Activated gamma-delta T cell treated with anti-CD3 and anti-CD28 coated beads, Interleukin-2, amount 50 U/mL, for 16 hours (primary cell): ENCODE data around the gene ZIC2.
"Not testable (repeated sequence)": the region's sequence is repeated elsewhere in the genome, so short reads cannot be mapped to it uniquely, and the experiment has no call there.

ENCODE experiments used
- DNase-seq: peaks from one replicate; pipeline ENCODE4 v3.0.0-alpha.2; 2020; ENCODE audit warnings: low read depth

ZIC2 gene

DNA sequence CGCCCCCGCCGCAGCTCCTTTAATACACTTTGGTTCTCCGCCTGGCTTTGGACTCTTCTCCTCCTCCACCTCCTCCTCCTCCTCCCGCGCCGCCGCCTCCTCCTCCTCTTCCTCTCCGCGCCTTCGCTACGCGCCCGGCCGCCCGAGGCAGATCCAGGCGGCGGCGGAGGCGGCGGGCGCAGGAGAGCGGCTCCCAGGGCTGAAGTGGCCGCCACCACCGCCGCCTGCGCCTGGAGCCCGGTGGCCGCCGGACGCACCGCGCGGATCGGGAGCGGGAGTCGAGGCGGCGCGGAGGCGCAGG, at the start of gene ZIC2:
ZIC2 (plus strand) TSS at position 50 of the 301 bp plus-strand sequence. CDS start 281 bp downstream, outside the sequence.
- DNase-seq: no peak

DNA sequence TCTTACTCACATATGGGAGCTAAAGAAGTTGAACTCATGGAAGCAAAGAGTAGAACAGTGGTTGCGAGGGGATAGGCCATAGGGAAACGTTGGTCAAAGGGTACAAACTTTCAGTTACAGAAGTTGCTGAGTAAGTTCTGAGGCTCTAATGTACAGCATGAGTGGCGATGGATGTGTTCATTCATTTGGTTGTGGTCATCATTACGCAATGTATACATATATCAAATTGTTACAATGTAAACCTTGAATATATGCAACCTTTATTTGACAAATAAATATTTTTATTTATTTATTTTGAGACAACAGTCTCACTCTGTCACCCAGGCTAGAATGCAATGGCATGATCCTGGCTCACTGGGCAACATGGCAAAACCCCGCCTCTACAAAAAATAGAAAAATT, 48.7 kb upstream of the ZIC2 start:
- no peak for DNase-seq

DNA sequence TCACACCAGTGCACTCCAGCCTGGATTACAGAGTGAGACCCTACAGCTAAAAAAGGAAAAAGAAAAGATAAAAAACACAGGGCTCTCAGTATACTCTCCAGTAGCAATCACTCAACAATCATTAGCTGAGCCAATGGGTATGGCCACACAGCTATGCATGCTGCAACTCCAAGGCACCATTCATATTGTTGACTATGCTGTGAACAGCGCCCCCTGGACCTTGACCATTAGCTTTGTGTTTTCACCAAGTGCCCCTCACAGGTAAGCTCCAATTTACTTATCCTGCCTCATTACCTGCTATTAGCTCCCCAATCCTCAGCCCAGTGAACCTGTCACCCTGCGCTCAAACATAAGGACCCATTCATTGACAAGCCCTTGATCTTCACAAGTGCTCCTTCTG, 45.8 kb upstream of the ZIC2 start:
- DNase-seq: no peak

DNA sequence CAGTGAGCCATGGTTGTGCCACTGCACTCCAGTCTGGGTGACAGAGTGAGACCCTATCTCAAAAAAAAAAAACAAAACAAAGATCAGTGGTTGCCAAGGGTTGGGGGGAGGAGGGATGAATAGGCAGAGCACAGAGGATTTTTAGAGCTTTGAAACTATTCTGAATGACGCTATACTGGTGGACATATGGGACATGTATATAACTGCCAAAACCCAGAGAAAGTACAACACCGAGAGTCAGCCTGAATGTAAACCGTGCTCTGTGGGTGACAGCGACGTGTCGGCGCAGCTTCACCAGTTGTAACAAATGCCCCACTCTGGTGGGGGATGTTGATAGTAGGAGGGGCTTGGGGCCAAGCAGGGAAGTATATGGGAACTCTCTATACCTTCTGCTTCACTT, 42.9 kb upstream of the ZIC2 start:
- DNase-seq: no peak

DNA sequence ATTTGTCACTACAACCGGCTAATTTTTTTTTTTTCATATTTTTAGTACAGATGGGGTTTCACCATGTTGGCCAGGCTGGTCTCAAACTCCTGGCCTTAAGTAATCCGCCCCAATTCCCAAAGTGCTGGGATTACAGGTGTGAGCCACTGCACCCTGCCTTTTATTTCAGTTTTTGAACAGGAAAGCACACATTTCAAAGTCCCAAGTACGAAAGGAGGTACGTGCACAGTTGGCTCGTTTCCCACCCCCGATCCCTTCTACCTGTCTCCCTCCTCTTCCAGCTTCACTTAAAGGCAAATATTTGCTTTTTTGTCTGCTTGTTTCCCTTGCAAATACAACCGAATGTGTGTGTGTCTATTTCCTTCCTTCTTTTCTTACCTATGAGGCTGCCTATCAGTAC, 40.5 kb upstream of the ZIC2 start:
- DNase-seq: no peak

DNA sequence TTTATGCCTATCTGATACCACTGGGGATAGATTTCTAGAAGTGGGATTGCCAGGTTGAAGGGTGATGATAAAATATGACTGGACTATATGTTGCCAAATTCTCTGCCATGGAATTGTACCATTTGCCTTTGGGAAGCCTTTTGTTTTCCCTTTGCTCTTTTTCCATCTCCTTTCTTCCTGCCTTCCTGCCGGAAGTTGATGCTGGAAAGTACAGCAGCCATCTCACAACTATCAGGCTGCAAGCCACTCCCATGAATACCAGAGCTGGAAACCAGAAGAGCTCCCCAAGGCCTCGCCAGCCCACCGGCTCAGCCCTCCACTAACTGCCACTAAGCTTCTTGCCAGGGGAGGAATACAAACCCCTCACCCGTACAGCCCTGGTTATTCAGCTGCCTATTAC, 39.7 kb upstream of the ZIC2 start:
- DNase-seq: no peak

DNA sequence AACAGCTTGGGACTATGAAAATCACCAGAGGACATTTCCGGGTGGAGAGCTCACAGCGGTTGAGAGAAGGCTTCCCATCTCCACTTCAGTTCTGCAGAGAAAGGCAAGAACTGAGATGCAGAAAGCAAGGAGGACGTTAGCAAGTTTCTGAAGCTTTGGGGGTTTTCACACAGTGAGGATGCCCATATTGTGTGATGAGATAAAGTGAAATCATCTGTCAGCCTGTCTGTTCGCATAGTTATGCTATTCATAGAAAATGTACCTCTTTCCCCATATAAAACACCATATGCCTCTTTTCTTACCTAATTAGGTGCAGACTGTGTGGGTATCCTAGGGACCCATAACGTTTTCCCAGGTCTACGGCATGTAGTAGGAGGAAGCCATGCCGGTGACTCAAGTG, 37.5 kb upstream of the ZIC2 start:
- no peak for DNase-seq

DNA sequence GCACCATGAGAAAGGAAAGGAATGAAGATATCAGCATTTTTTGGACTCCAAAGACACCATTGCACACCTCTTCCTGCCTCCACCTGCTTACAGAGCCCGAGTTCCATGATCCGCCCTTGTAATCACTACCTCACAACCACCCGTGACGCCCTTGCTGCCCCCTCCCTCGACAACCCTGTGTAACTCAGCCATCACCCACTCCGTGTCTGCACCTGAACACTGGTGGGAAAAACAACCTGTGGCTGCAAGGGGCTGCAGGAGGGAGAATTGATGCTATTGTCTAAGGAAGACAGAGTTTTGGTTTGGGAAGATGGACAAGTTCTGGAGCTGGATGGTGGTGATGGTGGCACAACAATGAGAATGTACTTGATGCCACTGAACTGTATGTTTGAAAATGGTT, 37.0 kb upstream of the ZIC2 start:
- no peak for DNase-seq

DNA sequence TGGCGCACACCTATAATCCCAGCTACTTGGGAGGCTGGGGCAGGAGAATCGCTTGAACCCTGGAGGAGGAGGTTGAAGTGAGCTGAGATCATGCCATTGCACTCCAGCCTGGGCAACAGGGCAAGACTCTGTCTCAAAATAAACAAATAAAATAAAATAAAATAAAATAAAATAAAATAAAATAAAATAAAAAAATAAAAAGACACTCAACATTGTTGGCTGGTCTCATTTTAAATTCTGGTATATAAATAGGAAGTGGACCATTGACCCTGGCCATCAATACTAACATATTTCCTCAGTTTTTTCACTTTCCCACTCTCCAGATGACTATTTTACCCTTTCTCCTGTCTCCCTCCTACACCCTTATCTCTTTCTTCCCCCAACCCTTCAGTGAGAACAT, 36.1 kb upstream of the ZIC2 start:
- not testable (repeated sequence) for DNase-seq

DNA sequence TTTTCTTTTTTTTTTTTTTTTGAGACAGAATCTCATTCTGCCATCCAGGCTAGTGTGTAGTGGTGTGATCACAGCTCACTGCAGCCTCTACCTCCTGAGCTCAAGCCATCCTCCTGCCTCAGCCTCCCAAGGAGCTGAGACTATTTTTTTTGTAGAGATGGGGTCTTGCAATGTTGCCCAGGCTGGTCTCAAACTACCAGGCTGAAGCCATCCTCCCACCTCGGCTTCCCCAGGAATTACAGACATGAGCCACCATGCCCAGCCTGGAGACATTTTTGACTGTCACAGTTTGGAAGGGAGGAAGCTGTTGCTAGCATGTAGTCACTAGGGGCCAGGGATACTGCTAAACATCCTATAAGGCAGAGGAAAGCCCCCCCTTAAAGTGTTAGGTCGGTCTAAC, 33.9 kb upstream of the ZIC2 start:
- no peak for DNase-seq

DNA sequence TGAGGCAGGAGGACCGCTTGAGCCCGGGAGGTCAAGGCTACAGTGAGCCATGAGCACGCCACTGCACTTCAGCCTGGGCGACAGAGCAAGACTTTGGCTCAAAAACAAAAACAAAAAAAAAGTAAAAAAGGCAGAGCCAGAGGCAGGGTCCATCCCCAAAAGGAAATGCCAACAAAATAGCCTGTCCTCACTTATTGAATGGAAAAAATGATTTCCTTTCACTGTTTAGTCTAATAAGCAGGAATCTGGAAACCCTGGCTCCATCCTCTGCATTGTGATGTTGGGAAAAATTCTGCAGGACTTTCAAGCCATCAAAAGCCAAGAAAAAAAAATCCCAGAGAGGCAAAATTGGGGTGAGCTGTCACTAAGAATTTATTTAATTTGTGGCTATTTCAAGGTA, 33.2 kb upstream of the ZIC2 start:
- no peak for DNase-seq

DNA sequence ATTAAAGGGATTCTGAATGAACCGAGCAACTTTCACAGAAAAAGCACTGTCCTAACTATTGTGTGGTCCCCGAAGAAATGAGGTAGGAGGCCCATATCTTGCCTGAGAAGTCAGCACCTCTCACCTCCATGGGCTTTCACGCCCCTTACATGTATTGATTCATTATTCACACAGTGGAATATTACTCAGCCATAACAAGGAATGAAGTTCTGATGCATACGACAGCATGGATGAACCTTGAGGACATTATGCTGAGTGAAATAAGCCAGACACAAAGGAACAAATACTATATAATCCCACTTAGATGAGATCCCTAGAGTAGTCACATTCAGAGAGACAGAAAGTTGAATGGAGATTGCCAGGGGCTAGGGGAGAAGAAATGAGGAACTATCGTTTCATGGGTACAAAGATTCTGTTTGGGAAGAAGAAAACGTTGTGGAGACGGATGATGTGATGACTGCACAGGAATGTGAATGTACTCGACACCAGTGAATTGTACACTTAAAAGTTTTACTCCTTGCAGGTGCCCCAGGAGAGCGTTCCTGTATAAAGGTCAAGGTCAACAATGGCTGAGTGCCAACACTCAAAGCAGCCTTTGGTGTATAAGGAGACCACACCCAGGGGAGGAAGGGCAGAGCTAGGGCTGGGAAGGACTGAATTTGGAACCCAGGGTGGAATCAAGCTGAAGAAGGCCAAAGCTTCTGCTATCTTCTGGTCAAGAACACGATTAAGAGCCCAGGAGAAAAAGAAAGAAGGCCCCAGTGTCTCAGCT, 32.5 kb upstream of the ZIC2 start:
- no peak for DNase-seq

DNA sequence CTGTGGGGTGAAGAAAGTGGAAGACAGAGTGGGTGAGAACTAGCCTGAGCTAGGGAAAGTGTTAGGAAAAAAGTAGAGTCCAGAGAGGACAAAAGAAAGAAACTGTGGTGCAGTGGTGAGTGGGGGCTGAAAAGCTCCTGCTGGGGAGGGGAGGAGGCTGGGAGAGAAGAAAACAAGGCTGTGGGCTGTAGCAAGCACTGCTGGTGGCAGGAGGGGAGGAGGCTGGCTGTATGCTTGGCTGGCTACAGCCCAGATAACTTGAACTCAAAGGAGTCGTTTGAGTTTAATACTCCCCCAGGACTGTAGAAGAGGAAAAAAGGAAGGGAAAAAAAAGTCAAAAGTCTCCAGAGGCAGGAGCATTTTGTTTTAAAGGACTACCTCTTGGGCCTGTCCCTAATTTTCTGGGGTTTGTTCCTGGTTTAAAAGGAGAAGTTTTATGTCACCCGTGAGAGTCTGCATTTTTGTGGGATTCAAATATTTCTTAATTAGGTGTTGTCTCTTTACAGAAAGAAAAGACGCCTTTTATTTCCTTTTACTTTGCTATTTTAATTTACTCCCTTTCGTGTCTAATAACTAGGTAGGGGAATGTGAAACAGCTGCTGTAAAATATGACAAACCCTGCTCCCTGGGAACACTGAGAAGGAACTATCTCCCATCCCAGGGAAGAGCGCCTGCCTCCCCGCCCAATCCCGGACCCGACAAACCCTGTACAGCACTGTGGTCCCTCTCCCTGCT, 31.7 kb upstream of the ZIC2 start:
- DNase-seq: no peak

DNA sequence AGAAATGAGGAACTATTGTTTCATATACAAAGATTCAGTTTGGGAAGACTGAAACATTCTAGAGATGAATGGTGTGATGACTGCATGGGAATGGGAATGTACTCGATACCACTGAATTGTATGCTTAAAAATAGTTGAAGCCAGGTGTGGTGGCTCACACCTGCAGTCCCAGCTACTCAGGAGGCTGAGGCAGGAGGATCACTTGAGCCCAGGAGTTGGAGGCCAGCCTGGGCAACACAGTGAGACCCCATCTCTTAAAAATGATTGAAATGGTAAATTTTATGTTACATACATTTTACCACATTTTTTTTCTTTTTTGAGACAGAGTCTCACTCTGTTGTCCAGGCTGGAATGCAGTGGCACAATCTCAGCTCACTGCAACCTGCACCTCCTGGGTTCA, 29.9 kb upstream of the ZIC2 start:
- not testable (repeated sequence) for DNase-seq

DNA sequence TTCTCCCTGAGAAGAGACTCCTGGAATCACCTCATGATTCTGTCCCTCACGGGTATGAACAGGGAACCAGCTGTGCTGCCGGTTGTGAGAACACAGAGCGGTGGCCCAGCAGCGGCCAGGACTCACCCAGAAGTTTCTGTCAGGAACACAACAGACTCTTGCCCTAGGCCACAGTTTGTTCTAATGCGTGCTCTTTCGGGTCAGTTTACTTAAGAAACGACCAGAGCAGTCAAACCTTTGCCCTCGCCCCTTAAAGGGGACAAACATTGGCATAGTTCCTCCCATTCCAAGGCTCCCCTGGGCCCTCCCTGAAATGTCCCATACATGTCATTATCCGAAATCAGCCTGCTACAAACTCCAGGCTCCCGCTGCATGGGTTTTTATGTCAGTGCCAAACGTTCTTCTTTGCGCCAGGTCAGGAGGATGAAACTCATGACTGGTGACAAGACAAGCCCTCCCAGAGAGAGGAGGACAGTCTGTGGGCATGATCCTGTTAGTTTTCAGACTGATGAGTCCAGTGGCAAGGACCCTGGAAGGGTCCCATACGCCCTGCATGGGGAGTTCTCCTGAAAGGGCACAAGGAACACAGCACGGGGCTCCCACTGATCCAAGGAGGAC, 28.3 kb upstream of the ZIC2 start:
- DNase-seq: no peak

DNA sequence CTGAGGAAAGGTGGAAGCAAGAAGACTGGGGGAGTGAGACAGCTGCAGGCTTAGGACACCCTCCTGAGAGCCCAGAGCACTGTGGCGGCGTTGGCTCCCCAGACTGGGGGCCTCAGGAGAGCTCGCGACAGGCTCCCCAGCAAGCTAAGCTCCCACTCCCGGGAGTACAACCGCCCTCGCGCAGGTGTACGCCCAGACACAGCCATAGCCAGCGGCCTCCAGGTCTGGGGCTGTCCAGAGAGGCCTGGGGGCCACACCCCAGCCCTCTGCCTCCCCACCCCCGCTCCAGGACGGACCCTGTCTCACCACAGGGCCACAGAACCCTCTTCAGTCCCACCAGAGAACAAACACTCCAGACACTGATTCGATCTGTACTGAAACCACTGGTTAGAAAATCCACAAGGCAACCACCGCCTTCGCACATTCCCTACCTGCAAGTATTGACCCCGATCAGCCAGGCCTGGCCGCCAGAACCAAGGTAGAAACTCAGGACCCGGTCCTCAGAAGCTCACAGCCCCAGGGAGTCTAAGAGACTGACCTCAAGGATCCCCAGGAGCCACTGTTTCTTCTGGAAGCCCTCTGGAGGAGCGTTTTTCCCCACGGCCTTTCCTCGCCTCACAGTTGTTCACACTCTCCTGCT, 26.4 kb upstream of the ZIC2 start:
- DNase-seq: no peak

DNA sequence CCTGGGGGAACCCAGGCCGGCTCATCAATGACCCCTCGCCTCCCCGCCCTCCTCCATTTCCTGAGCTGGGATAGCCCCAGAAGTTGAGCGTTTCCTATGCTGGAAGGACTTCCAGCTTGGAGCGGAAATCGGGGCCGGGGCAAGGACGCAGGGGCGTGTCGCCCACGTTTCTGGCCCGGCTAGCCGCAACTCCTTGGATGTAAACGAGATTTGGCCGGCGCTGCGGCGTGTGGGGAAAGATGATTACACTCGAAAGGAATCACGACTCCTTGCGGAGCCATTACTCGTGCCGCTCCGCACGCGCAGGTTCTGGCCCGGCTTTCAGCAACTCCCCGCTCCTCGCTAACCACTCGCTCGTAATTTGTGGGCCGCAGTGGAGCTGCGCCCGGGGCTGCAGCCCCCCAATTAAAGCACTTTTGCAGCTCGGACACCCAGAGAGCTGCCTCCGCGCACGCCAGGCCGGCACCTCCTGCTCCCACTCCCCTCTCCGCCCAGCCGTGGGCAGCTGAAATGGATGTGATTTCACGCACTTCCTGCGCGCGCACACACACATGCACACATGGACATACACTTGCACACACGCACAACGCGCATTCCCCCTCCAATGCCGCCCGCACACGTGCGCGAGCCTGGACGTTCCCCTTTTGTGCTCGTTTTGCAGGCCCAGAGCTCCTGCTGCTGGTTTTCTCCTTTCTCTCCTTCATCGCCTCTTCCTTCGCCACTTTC, 25.7 kb upstream of the ZIC2 start:
- DNase-seq: no peak

DNA sequence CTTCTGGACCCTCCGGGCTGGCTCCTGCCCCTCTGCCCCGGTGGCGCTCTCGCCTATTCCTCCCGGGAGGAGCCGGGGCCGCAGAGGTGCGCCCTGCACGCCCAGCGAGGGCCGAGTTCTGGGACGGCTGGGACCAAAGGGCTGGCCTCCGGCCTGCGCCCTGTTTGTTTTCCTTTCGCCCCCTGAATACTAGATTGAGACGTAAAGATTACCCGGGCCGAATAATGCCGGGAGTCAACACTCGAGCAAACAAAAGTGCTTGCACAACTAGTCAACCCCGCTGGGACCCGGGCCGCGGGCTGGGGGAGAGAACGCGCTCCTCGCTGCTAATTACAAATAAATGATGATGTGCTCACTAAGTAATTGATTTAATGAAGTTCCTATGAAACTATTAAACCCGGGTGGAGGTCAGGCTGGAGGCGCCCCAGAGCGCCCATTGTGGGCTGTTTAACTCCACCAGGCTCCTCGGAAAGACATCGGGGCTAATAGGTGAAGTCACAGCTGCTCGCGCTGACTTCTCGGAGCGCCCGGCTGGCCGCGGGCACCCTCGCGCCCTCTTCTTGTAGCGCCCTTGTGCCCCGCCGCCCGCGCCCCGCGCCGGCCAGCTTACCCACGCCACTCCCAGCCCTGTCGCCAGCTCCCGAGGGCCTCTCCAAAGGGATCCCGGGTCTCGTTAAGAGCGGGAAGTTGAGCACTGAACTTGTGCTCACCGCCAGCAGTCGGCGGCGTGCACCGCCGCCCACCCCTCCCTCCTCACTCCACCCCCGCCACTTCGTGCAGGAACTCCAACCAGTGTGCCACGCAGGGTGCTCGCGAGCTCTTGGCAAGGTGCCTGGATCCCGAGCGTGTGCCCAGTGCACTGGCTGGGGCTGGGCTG, 24.9 kb upstream of the ZIC2 start:
- no peak for DNase-seq

DNA sequence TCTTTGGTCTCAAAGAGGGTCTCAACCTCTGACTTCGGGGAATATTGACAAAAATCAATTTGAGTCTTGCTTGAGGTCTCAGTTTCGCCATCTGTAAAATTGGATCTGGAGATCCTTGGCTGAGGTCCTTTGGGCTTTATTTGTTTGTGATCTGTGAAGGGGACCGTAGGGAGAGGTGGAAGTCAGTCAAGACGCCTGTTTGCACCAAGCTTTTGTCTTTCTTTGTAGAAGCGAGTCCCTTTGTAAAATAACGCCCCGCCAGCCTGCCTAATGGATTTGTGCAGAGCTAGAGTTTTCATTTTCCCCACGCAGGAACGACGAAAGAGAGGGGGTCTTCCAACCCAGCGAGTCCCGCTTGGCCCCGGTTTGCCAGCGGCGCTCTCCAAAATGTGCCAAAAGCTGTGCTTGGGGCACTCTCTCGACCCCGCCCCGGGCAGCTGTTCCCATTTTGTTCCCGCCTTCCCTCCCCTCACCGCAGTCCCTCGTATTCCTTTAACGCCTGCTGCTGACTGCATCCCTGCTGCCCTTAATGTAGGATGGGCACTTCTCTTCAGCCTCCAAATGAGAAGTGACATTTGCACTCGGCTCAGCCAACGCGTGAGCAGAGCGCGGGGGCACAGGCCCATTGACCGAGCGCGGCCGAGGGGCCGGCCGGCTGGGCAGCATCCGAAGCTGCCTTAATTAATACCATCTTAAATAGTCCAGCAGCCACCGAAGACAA, 23.0 kb upstream of the ZIC2 start:
- DNase-seq: no peak

DNA sequence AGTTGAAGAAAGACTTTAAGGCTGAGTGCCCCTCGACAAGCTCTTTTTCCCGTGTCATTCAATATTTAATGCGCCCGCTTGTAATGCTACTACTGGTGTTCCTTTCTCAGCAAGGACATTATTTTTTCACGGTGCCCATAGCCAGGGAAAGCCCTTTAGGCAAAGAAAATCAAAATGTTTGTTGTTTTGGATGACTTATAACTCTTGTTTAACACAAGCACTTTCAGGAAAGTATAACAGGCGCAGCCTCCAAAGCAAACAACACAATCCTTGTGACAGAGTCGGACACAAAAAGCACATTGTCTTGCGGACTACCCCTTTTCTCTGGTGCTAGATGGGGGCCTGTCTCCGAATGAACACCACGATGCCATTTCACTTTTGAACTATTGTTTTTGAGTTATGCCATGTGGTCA, 22.5 kb upstream of the ZIC2 start:
- DNase-seq: no peak
